HepG2 (cell line): ENCODE measurements around the gene GFOD1. TPM values are rescaled to one million over a fixed set of nuclear protein-coding genes. Genes with fewer than 3 reads are reported as not detected.
A peak's percentile ranks its signal among the peaks of the same experiment; 100 is the strongest.

Experiments
- ARID4A ChIP-seq: sonication (generic); formaldehyde crosslinking; IDR thresholded peaks from 2 replicates; pipeline ENCODE4 v1.5.0; 2020; ENCODE audit warnings: mild to moderate bottlenecking, missing genetic modification reagents, borderline replicate concordance
- DNMT1 ChIP-seq: sonication (generic); formaldehyde crosslinking; IDR thresholded peaks from 2 replicates; pipeline ENCODE4 v1.5.1; 2020; ENCODE audit warnings: mild to moderate bottlenecking, missing genetic modification reagents
- FOXO1 ChIP-seq: sonication (generic); formaldehyde crosslinking; IDR thresholded peaks from 2 replicates; pipeline ENCODE4 v1.4.0; 2020; ENCODE audit warnings: missing genetic modification reagents
- MED1 ChIP-seq: sonication (generic); formaldehyde crosslinking; IDR thresholded peaks from 2 replicates; pipeline ENCODE4 v1.4.0; 2020; ENCODE audit warnings: missing genetic modification reagents
- MTF1 ChIP-seq: sonication (generic); formaldehyde crosslinking; IDR thresholded peaks from 2 replicates; pipeline ENCODE4 v1.5.0; 2020; ENCODE audit warnings: missing genetic modification reagents
- PHF21A ChIP-seq: sonication (generic); formaldehyde crosslinking; IDR thresholded peaks from 2 replicates; pipeline ENCODE4 v1.5.0; 2020; ENCODE audit warnings: mild to moderate bottlenecking, missing genetic modification reagents
- PPARG ChIP-seq: conservative IDR thresholded peaks from 2 replicates; pipeline ENCODE4 v1.6.1; 2016; ENCODE audit warnings: missing biosample characterization, missing genetic modification reagents
- REL ChIP-seq: sonication (generic); formaldehyde crosslinking; conservative IDR thresholded peaks from 2 replicates; pipeline ENCODE4 v1.8.0; 2022; ENCODE audit warnings: mild to moderate bottlenecking, missing genetic modification reagents, moderate library complexity
- SMAD9 ChIP-seq: sonication (generic); formaldehyde crosslinking; IDR thresholded peaks from 2 replicates; pipeline ENCODE4 v1.5.1; 2020; ENCODE audit warnings: mild to moderate bottlenecking, missing genetic modification reagents
- ZBTB20 ChIP-seq: sonication (generic); formaldehyde crosslinking; IDR thresholded peaks from 2 replicates; pipeline ENCODE4 v1.8.1; 2023; ENCODE audit warnings: missing genetic modification reagents, low read depth, mild to moderate bottlenecking, borderline replicate concordance
- ZBTB40 ChIP-seq, 2 experiments: fragments of 450-650 bp in 1 of 2; sonication (generic) in 1 of 2; formaldehyde crosslinking in 1 of 2; IDR thresholded peaks; 2 replicates each; pipeline versions ENCODE4 v1.6.1 to v1.8.0; 2016 to 2022; ENCODE audit warnings: antibody characterized with exemption in 1 of 2, mild to moderate bottlenecking in 1 of 2, missing genetic modification reagents in 1 of 2
- ZMAT5 ChIP-seq: sonication (generic); formaldehyde crosslinking; IDR thresholded peaks from 2 replicates; pipeline ENCODE4 v1.5.0; 2020; ENCODE audit warnings: mild to moderate bottlenecking, low read depth, missing genetic modification reagents, borderline replicate concordance
- ZNF510 ChIP-seq: sonication (generic); formaldehyde crosslinking; IDR thresholded peaks from 2 replicates; pipeline ENCODE4 v1.4.0; 2020; ENCODE audit warnings: low read depth, mild to moderate bottlenecking, missing genetic modification reagents
- ZNF598 ChIP-seq: sonication (generic); formaldehyde crosslinking; IDR thresholded peaks from 2 replicates; pipeline ENCODE4 v1.5.1; 2020; ENCODE audit warnings: mild to moderate bottlenecking, missing genetic modification reagents, borderline replicate concordance
- polyA plus RNA-seq, 8 experiments: library from polyadenylated mRNA; depleted of rRNA in 3 of 8; stranded (reverse) in 7 of 8; unstranded in 1 of 8; fragments of >200 nt; fragmentation: Illumina TruSeq in 4 of 8; extraction: Trizol in 4 of 8; gene quantifications; 2 replicates each; pipeline versions ENCODE4 v1.2.1 to v1.2.3, GENCODE V29; 2011 to 2016; ENCODE audit warnings: low read depth in 4 of 8, missing spikeins in 1 of 8, mixed read lengths in 1 of 8; ENCODE audit not compliant: insufficient read depth in 1 of 8
- total RNA-seq, 5 experiments: library from RNA; depleted of rRNA; stranded (reverse); fragments of >200 nt; fragmentation: Illumina TruSeq; extraction: Trizol; gene quantifications; 2 replicates each; pipeline ENCODE4 v1.2.3, GENCODE V29; 2016; ENCODE audit warnings: low read depth in 1 of 5

Gene GFOD1
- total and polyA plus RNA-seq, 2 of the 13 experiments (the other 11 are each of a cell fraction or from before 2014, with no cell fraction given): 1.9 to 6.4 TPM

- no peak for TF ChIP-seq ZBTB40 (IDR thresholded peaks at IDR 0.05)
- no peak for TF ChIP-seq ZBTB40 (CRISPR knock-in tag; IDR thresholded peaks at IDR 0.05)
- TF ChIP-seq SMAD9 (CRISPR knock-in tag): no peak
- TF ChIP-seq PHF21A (CRISPR knock-in tag): peak; percentile 61; the same call in 1 of the 2 replicates
- no peak for TF ChIP-seq MED1 (CRISPR knock-in tag)
- TF ChIP-seq MTF1: 0 out of 2 replicates have a peak, but pooled peaks have one; percentile 17
- TF ChIP-seq ZNF510 (CRISPR knock-in tag): no peak
- TF ChIP-seq ZBTB20 (CRISPR knock-in tag): no peak
- TF ChIP-seq ARID4A: peak; percentile 57
- 0 out of 2 replicates have a peak, but pooled peaks have one; percentile 18 for TF ChIP-seq PPARG (CRISPR knock-in tag)
- TF ChIP-seq DNMT1 (CRISPR knock-in tag): no peak; the same call in 1 of the 2 replicates
- TF ChIP-seq FOXO1 (CRISPR knock-in tag): peak; percentile 50; the same call in 1 of the 2 replicates
- no peak for TF ChIP-seq REL (CRISPR knock-in tag)
- no peak for TF ChIP-seq ZMAT5 (CRISPR knock-in tag)
- no peak for TF ChIP-seq ZNF598 (CRISPR knock-in tag)
These were observed at the start of gene GFOD1 (continued) for GRCh38 chr6:13487122-13488014.
